Measurements from ENCODE around the gene WDR48.

WDR48 gene

GRCh38 chr3:39137991-39138803 is 86.4 kb downstream of the WDR48 start:
- no peak for DNase-seq (ENCODE audit: low read depth in 1 of 2, low spot score in 1 of 2)

GRCh38 chr3:39138804-39139415 is 87.1 kb downstream of the WDR48 start:
- DNase-seq (ENCODE audit: low read depth in 1 of 2, low spot score in 1 of 2), result no peak

GRCh38 chr3:39139442-39139841 is 87.6 kb downstream of the WDR48 start:
- DNase-seq (ENCODE audit: low read depth in 1 of 2, low spot score in 1 of 2), result no peak

- no peak for DNase-seq (ENCODE audit: low read depth in 1 of 2, low spot score in 1 of 2)
These were observed 88.6 kb downstream of the WDR48 start for GRCh38 chr3:39140341-39140971.

GRCh38 chr3:39141171-39141995 is 89.6 kb downstream of the WDR48 start:
- DNase-seq (ENCODE audit: low read depth in 1 of 2, low spot score in 1 of 2), result no peak

GRCh38 chr3:39142067-39142466 is 90.3 kb downstream of the WDR48 start:
- DNase-seq (ENCODE audit: low read depth in 1 of 2, low spot score in 1 of 2), result no peak

GRCh38 chr3:39143051-39143885 is 91.5 kb downstream of the WDR48 start:
- no peak for DNase-seq (ENCODE audit: low read depth in 1 of 2, low spot score in 1 of 2)

- DNase-seq (ENCODE audit: low read depth in 1 of 2, low spot score in 1 of 2), result no peak
These were observed 92.4 kb downstream of the WDR48 start for GRCh38 chr3:39144095-39144747.

GRCh38 chr3:39144748-39145380 is 93.0 kb downstream of the WDR48 start:
- no peak for DNase-seq (ENCODE audit: low read depth in 1 of 2, low spot score in 1 of 2)

- DNase-seq (ENCODE audit: low read depth in 1 of 2, low spot score in 1 of 2), result no peak
These were observed 94.3 kb downstream of the WDR48 start for GRCh38 chr3:39146083-39146501.

Measured in stimulated activated CD4-positive, alpha-beta T cell treated with anti-CD3 and anti-CD28 coated beads, Interleukin-15, amount 100 ng/mL, for 1 hour (primary cell).